AG04449 (cell line): ENCODE results near the gene LRRTM4.

Experiments
- CTCF ChIA-PET: fragments of 350-600 bp; formaldehyde crosslinking; extraction: SDS; loops from one replicate; lab custom pipeline; 2021; ENCODE audit warnings: antibody characterized with exemption; lab: Yijun Ruan, JAX
- POLR2A ChIA-PET: fragments of 400-600, 350-600 bp; formaldehyde crosslinking; extraction: SDS; loops from one replicate; lab custom pipeline; 2020; ENCODE audit warnings: antibody characterized with exemption, inconsistent platforms; lab: Yijun Ruan, JAX
- DNase-seq: peaks from one replicate; pipeline ENCODE4 v3.0.0-alpha.2; 2010; ENCODE audit warnings: low read depth, low spot score
- H3K4me3 ChIP-seq: 2 replicates; pipeline ENCODE4 v1.5.1; 2011; ENCODE audit warnings: low read depth, mild to moderate bottlenecking, control low read depth, low read length
- TF ChIP-seq, protein P1 (sequence below): IDR thresholded peaks from one replicate; pipeline ENCODE4 v1.5.1; 2011; ENCODE audit warnings: mild to moderate bottlenecking, moderate library complexity, low read length, control low read depth, inconsistent platforms; ENCODE audit not compliant: insufficient read depth; ENCODE audit errors: missing control alignments

Gene LRRTM4

DNA sequence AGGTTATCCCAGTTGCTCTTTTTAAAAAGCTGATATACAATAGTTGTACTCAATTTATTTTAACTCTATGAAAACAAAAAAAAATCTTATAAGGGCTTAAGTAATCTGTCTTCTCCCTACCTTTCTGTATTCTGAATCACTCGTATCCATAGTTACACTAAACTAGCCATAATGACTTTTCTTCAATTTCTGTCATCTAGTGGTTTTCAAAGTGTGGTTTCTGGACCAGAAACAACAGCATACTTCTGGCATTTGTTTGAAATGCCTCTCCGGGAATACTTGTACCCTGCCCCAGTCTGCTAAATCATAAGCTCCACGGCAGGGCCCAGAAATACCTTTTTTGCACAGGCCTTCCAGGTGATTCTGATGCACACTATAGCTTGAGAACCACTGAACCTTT lies 253.6 kb downstream of the LRRTM4 start:
- no peak overlapping the region for H3K4me3 ChIP-seq
- CTCF ChIA-PET, result no interaction called here

DNA sequence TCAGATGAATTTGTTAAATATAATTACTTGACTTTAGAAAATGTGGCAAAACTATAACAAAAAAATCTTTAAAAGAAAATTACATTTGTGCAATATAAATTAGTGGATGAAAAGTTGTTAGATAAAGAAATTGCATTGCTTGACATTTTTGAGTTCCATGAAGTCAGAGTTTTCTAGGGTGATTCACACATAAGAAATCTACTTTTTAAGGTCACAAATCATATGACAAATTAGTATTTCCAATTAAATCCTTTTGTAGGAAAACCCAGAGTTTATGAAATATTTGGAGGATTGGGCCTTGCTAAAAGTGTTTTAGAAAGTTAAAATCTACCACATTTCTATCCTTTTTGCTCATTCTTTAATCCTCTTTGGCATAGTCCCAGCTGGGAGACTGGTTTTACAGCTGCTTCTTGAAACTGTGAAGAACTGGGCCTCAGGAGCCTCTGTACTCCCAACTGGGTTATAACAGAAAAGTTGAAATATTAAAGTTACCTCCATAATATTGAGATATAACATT lies 289.2 kb downstream of the LRRTM4 start:
- POLR2A ChIA-PET, result no interaction called here
- DNase-seq, result no peak

More for the DNA sequence above, 253.6 kb downstream of the LRRTM4 start:
- DNase-seq, result no peak
- POLR2A ChIA-PET, result no interaction called here
- TF ChIP-seq, protein P1, sequence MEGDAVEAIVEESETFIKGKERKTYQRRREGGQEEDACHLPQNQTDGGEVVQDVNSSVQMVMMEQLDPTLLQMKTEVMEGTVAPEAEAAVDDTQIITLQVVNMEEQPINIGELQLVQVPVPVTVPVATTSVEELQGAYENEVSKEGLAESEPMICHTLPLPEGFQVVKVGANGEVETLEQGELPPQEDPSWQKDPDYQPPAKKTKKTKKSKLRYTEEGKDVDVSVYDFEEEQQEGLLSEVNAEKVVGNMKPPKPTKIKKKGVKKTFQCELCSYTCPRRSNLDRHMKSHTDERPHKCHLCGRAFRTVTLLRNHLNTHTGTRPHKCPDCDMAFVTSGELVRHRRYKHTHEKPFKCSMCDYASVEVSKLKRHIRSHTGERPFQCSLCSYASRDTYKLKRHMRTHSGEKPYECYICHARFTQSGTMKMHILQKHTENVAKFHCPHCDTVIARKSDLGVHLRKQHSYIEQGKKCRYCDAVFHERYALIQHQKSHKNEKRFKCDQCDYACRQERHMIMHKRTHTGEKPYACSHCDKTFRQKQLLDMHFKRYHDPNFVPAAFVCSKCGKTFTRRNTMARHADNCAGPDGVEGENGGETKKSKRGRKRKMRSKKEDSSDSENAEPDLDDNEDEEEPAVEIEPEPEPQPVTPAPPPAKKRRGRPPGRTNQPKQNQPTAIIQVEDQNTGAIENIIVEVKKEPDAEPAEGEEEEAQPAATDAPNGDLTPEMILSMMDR, result no peak

DNA sequence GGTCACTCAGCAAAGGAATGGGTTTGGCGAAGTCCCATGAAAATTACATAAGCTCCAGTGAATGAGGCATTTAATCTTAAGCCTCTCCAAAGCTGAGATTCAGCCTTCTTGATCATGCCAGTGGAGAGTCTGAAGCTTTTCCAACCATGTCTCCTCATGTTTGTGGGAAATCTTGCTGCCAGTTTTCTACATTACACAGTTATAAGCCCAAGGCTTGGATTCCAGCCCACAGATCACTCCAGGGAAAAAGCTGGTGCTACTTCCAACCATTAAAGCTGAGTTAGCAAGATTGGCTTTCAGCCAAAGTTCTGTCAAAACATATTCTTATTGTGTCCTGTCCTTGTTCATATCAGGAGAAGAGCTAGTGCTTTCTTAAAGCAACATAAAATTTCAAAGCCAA lies 293.8 kb downstream of the LRRTM4 start:
- TF ChIP-seq, protein P1, result no peak
- no peak for DNase-seq
- H3K4me3 ChIP-seq, result no peak overlapping the region
- CTCF ChIA-PET, result no interaction called here
- POLR2A ChIA-PET, result no interaction called here

More for the DNA sequence above, 289.2 kb downstream of the LRRTM4 start:
- CTCF ChIA-PET, result no interaction called here
- TF ChIP-seq, protein P1, result no peak
- H3K4me3 ChIP-seq, result no peak overlapping the region

DNA sequence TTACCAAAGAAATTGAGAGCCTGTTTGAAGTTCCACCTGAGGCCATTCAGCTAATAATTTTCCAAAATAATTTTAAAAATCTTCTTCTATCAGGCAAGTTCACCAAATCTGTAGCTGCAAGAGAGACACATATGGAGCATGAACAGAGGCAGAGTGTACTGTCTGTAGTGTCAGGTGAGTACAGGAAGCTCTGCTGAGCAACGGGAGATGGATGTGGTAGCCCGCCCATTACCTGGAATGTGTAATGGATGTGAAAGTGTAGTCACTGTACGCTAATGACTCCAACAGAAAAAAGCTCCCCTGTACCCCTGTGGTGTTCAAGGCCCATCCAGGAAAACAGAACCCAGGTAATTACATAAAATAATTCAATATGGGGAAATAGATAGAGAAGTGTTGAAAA lies 311.5 kb downstream of the LRRTM4 start:
- CTCF ChIA-PET, result no interaction called here

DNA sequence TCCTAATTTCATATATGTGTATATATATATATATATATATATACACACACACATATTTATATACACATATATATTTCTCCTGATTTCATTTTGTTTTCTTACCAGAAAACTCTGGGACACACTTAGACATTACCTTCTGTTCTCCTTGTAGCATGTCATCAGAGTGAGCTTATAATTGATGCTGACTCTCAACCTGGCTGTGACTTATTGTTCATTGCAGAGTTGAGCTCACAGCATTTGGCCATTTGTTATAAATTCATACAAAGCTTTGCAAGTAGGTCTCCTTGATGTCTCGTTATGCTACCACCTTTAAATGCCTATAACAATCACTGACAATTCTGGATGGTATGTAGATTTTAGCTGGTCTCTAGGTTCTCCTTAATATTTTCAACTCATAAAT lies 314.8 kb downstream of the LRRTM4 start:
- CTCF ChIA-PET, result no interaction called here
- POLR2A ChIA-PET, result no interaction called here
- TF ChIP-seq, protein P1, result no peak
- no peak for DNase-seq
- H3K4me3 ChIP-seq, result no peak overlapping the region

More for the DNA sequence above, 311.5 kb downstream of the LRRTM4 start:
- H3K4me3 ChIP-seq, result no peak overlapping the region
- POLR2A ChIA-PET, result no interaction called here
- DNase-seq, result no peak
- TF ChIP-seq, protein P1, result no peak

DNA sequence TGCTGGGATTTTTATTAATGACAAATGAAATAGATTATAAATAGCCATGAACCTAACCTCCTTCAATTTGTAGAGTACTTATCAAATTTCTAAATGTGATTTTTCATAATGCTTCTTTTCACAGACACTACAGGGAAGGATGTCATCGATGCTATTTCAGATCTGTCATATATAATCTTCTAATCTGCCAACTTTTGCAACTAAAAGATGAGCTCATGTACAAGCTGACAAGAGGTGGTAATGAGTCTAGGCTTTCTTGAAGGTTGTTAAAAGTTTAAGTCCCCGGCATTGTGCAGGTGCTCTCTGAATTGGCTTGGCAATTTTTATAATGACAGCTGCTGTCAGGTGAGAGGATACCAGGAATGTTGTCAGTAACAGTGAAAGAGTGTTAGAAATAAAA lies 320.4 kb downstream of the LRRTM4 start:
- TF ChIP-seq, protein P1, result no peak
- POLR2A ChIA-PET, result no interaction called here
- H3K4me3 ChIP-seq, result no peak overlapping the region
- no peak for DNase-seq
- CTCF ChIA-PET, result no interaction called here
